H9 (cell line): ENCODE data around the gene KRT6C. TPM values are rescaled to one million over a fixed set of nuclear protein-coding genes. Genes with fewer than 3 reads are reported as not detected.

ENCODE experiments used
- DNase-seq: peaks from one replicate; pipeline ENCODE4 v3.0.0-alpha.2; 2017
- H2AFZ ChIP-seq: one replicate; pipeline ENCODE4 v1.6.1; 2013; ENCODE audit warnings: mild to moderate bottlenecking, low read length, control low read depth, moderate library complexity
- H2AK5ac ChIP-seq: 2 replicates; pipeline ENCODE4 v1.6.1; 2013; ENCODE audit warnings: low read length, control low read depth, mixed read lengths; ENCODE audit not compliant: insufficient read length
- H2BK120ac ChIP-seq: one replicate; pipeline ENCODE4 v1.6.1; 2013; ENCODE audit warnings: low read depth, mild to moderate bottlenecking, low read length, control low read depth, inconsistent platforms; ENCODE audit not compliant: poor library complexity, severe bottlenecking
- H2BK12ac ChIP-seq: 2 replicates; pipeline ENCODE4 v1.6.1; 2013; ENCODE audit warnings: low read length, control low read depth, mixed read lengths, low read depth; ENCODE audit not compliant: insufficient read length
- H2BK15ac ChIP-seq: 2 replicates; pipeline ENCODE4 v1.6.1; 2013; ENCODE audit warnings: low read depth, low read length, control low read depth
- H2BK20ac ChIP-seq: one replicate; pipeline ENCODE4 v1.6.1; 2013; ENCODE audit warnings: low read depth, mild to moderate bottlenecking, low read length, control low read depth, inconsistent platforms; ENCODE audit not compliant: poor library complexity, severe bottlenecking
- H2BK5ac ChIP-seq: 2 replicates; pipeline ENCODE4 v1.6.1; 2013; ENCODE audit warnings: low read length, control low read depth, mixed read lengths; ENCODE audit not compliant: insufficient read length
- H3K14ac ChIP-seq: 2 replicates; pipeline ENCODE4 v1.6.1; 2013; ENCODE audit warnings: low read length, control low read depth; ENCODE audit not compliant: insufficient read depth
- H3K18ac ChIP-seq: 2 replicates; pipeline ENCODE4 v1.6.1; 2013; ENCODE audit warnings: low read depth, mild to moderate bottlenecking, mixed read lengths, low read length, control low read depth; ENCODE audit not compliant: insufficient read length
- H3K23ac ChIP-seq: 2 replicates; pipeline ENCODE4 v1.6.1; 2013; ENCODE audit warnings: low read length, control low read depth, mixed read lengths, low read depth; ENCODE audit not compliant: insufficient read length
- H3K23me2 ChIP-seq: 2 replicates; pipeline ENCODE4 v1.6.1; 2013; ENCODE audit warnings: low read depth, mild to moderate bottlenecking, mixed read lengths, low read length, control low read depth; ENCODE audit not compliant: insufficient read length, poor library complexity, severe bottlenecking
- H3K27ac ChIP-seq: 2 replicates; pipeline ENCODE4 v1.5.1; 2013; ENCODE audit warnings: low read length, control low read depth, mixed read lengths, low read depth; ENCODE audit not compliant: insufficient read length
- H3K27me3 ChIP-seq: 2 replicates; pipeline ENCODE4 v1.6.1; 2013; ENCODE audit warnings: low read length, control low read depth, inconsistent platforms; ENCODE audit not compliant: insufficient read depth
- H3K4ac ChIP-seq: 2 replicates; pipeline ENCODE4 v1.6.1; 2013; ENCODE audit warnings: low read depth, mild to moderate bottlenecking, control low read depth, inconsistent platforms, low read length, moderate library complexity
- H3K4me1 ChIP-seq: 2 replicates; pipeline ENCODE4 v1.6.1; 2013; ENCODE audit warnings: low read length, control low read depth, inconsistent platforms; ENCODE audit not compliant: insufficient read depth
- H3K4me2 ChIP-seq: 2 replicates; pipeline ENCODE4 v1.6.1; 2013; ENCODE audit warnings: low read length, control low read depth, mixed read lengths; ENCODE audit not compliant: insufficient read length, insufficient read depth
- H3K56ac ChIP-seq: 2 replicates; pipeline ENCODE4 v1.6.1; 2013; ENCODE audit warnings: low read depth, mild to moderate bottlenecking, mixed read lengths, low read length, control low read depth; ENCODE audit not compliant: insufficient read length
- H3K79me1 ChIP-seq: 2 replicates; pipeline ENCODE4 v1.6.1; 2013; ENCODE audit warnings: low read depth, mild to moderate bottlenecking, moderate library complexity, low read length, control low read depth, inconsistent platforms; ENCODE audit not compliant: insufficient read depth, poor library complexity, severe bottlenecking
- H3K79me2 ChIP-seq: 2 replicates; pipeline ENCODE4 v1.6.1; 2013; ENCODE audit warnings: low read length, control low read depth, inconsistent platforms; ENCODE audit not compliant: insufficient read depth
- H3K9ac ChIP-seq: 2 replicates; pipeline ENCODE4 v1.6.1; 2013; ENCODE audit warnings: low read length, control low read depth, mixed read lengths; ENCODE audit not compliant: insufficient read length; ENCODE audit errors: extremely low read depth
- H3K9me3 ChIP-seq: one replicate; pipeline ENCODE4 v1.6.1; 2013; ENCODE audit warnings: low read depth, low read length, inconsistent platforms; ENCODE audit not compliant: control insufficient read depth
- H3T11ph ChIP-seq: one replicate; pipeline ENCODE4 v1.6.1; 2013; ENCODE audit warnings: mild to moderate bottlenecking, low read length, control low read depth, inconsistent platforms
- H4K20me1 ChIP-seq: one replicate; pipeline ENCODE4 v1.6.1; 2013; ENCODE audit not compliant: control insufficient read depth, insufficient read length, insufficient read depth
- H4K5ac ChIP-seq: 2 replicates; pipeline ENCODE4 v1.6.1; 2013; ENCODE audit warnings: low read depth, mild to moderate bottlenecking, mixed read lengths, low read length, control low read depth; ENCODE audit not compliant: insufficient read length
- H4K8ac ChIP-seq: replicated peaks from 2 replicates; pipeline ENCODE4 v1.6.1; 2013; ENCODE audit warnings: low read length, control low read depth, mixed read lengths, low read depth; ENCODE audit not compliant: insufficient read length
- H4K91ac ChIP-seq: 2 replicates; pipeline ENCODE4 v1.6.1; 2013; ENCODE audit warnings: low read depth, mild to moderate bottlenecking, moderate library complexity, mixed read lengths, low read length, control low read depth; ENCODE audit not compliant: insufficient read length
- H3K27ac Mint-ChIP-seq, 3 experiments: 2 replicates in 2 of 3; 3 replicates in 1 of 3; pipeline ENCODE4 v1.8.0; 2020 to 2021; ENCODE audit warnings: mixed read lengths in 3 of 3, mild to moderate bottlenecking in 1 of 3, moderate library complexity in 1 of 3
- H3K27me3 Mint-ChIP-seq: 2 replicates; pipeline ENCODE4 v1.8.0; 2021; ENCODE audit warnings: low read depth, mild to moderate bottlenecking, moderate library complexity, mixed read lengths
- H3K36me3 Mint-ChIP-seq, 3 experiments: 2 replicates in 2 of 3; 3 replicates in 1 of 3; pipeline ENCODE4 v1.8.0; 2020 to 2021; ENCODE audit warnings: low read depth in 3 of 3, mixed read lengths in 3 of 3; ENCODE audit not compliant: insufficient read depth in 1 of 3
- H3K4me1 Mint-ChIP-seq, 2 experiments: 2 replicates each; pipeline ENCODE4 v1.8.0; 2020; ENCODE audit warnings: mixed read lengths in 2 of 2
- H3K4me3 Mint-ChIP-seq, 2 experiments: 2 replicates in 1 of 2; 3 replicates in 1 of 2; pipeline ENCODE4 v1.8.0; 2020 to 2021; ENCODE audit warnings: mild to moderate bottlenecking in 2 of 2, mixed read lengths in 2 of 2, moderate library complexity in 1 of 2
- H3K9me3 Mint-ChIP-seq, 2 experiments: 2 replicates in 1 of 2; 3 replicates in 1 of 2; pipeline ENCODE4 v1.8.0; 2020; ENCODE audit warnings: mild to moderate bottlenecking in 2 of 2, mixed read lengths in 2 of 2, moderate library complexity in 1 of 2
- WGBS: extraction: QIAGEN DNeasy Blood & Tissue Kit; methylation state at CpG from one replicate; pipeline ENCODE4 v1.1.7; 2013; ENCODE audit warnings: missing lambda C conversion rate, low lambda C conversion rate, mixed read lengths; ENCODE audit not compliant: insufficient read length; ENCODE audit errors: extremely low coverage; 5-methylcytosine and 5-hydroxymethylcytosine counted together
- total RNA-seq: library from RNA; stranded (reverse); gene quantifications from 2 replicates; pipeline ENCODE4 v1.2.1, GENCODE V29; 2021
- TF ChIP-seq, protein P1 (sequence below): fragments of 200-600 bp; sonication (generic); conservative IDR thresholded peaks from 3 replicates; pipeline ENCODE4 v1.8.0; 2021; ENCODE audit warnings: antibody characterized with exemption, mild to moderate bottlenecking

The KRT6C gene
- total RNA-seq, 1 experiment from 2014 or later, result not detected

DNA sequence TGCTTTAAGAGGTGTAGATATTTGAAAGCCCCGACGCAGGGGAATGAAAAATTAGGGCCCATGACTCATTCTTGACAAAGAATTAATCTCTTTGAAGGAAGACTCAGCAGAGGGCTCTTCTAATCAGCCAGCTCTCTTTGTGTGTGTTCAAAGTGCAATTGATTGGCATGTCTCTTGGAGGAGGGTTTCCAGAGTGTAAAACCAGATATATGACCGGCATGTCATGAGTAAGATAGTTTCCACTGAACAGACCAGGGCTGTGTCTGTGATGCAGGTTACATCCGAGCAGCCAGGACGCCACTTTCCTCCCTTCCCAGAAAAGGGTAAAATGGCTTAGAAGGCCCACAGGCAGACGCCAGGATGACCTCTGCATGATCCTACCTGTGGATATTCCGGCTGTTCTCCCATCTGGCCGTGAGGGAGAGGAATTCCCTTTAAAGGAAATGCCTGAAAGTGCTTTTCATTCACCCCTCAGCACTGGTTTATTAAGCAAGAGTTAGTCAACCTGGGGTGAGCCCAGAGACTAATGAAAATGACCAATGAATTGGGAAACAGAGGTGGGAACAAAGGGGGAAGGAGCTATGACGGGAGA, 32.2 kb downstream of the KRT6C start:
- no peaks in the 10 kb centered on the region for H3K9me3 Mint-ChIP-seq
- no peak overlapping the region for H3K4ac ChIP-seq
- H2BK120ac ChIP-seq, result no peak overlapping the region
- H3K4me2 ChIP-seq, result no peak overlapping the region
- no CpG with 5 or more reads among the region's 9 CpGs for WGBS
- H3K79me1 ChIP-seq, result no peaks in the 10 kb centered on the region
- H2BK5ac ChIP-seq, result no peak overlapping the region
- H3K9me3 ChIP-seq, result no peaks in the 10 kb centered on the region
- peaks cover 4% of the 10 kb centered on the region for H3K27me3 Mint-ChIP-seq
- H2BK15ac ChIP-seq, result no peak overlapping the region
- 0 out of 2 replicates have a peak, but pooled peaks cover 2% of the 10 kb centered on the region for H3K4me1 ChIP-seq
- TF ChIP-seq, protein P1, sequence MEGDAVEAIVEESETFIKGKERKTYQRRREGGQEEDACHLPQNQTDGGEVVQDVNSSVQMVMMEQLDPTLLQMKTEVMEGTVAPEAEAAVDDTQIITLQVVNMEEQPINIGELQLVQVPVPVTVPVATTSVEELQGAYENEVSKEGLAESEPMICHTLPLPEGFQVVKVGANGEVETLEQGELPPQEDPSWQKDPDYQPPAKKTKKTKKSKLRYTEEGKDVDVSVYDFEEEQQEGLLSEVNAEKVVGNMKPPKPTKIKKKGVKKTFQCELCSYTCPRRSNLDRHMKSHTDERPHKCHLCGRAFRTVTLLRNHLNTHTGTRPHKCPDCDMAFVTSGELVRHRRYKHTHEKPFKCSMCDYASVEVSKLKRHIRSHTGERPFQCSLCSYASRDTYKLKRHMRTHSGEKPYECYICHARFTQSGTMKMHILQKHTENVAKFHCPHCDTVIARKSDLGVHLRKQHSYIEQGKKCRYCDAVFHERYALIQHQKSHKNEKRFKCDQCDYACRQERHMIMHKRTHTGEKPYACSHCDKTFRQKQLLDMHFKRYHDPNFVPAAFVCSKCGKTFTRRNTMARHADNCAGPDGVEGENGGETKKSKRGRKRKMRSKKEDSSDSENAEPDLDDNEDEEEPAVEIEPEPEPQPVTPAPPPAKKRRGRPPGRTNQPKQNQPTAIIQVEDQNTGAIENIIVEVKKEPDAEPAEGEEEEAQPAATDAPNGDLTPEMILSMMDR, result no peak
- no peaks in the 10 kb centered on the region for H3K36me3 Mint-ChIP-seq
- no peak overlapping the region for H3K14ac ChIP-seq
- no peaks in the 10 kb centered on the region for H3K79me2 ChIP-seq
- H3T11ph ChIP-seq, result no peak overlapping the region
- H3K9ac ChIP-seq, result no peak overlapping the region
- H3K4me1 Mint-ChIP-seq, result peaks cover 20 to 27% of the 10 kb centered on the region in 2 experiments
- H3K56ac ChIP-seq, result no peak overlapping the region
- no peaks in the 10 kb centered on the region for H3K27me3 ChIP-seq
- no peaks in the 10 kb centered on the region for H4K20me1 ChIP-seq
- H3K27ac Mint-ChIP-seq, result no peak overlapping the region
- no peak overlapping the region for H4K8ac ChIP-seq
- no peak overlapping the region for H2BK20ac ChIP-seq
- H3K23me2 ChIP-seq, result no peaks in the 10 kb centered on the region
- H3K18ac ChIP-seq, result no peak overlapping the region
- no peak overlapping the region for H2BK12ac ChIP-seq
- H3K4me3 Mint-ChIP-seq, result no peak overlapping the region
- no peak overlapping the region for H2AFZ ChIP-seq
- no peak for DNase-seq
- H2AK5ac ChIP-seq, result no peak overlapping the region
- H4K91ac ChIP-seq, result no peak overlapping the region
- H3K27ac ChIP-seq, result no peak overlapping the region
- no peak overlapping the region for H4K5ac ChIP-seq
- H3K23ac ChIP-seq, result no peak overlapping the region
